Tibial nerve (tissue), 4 donors: ENCODE data around the gene PCDHGA10. TPM values are rescaled to one million over a fixed set of nuclear protein-coding genes. Genes with fewer than 3 reads are reported as not detected.
"Not testable (repeated sequence)": the region's sequence is repeated elsewhere in the genome, so short reads cannot be mapped to it uniquely, and the experiment has no call there.

ENCODE experiments used
- DNase-seq, 2 donors: peaks; one replicate each; pipeline ENCODE4 v3.0.0-alpha.2; 2019; ENCODE audit warnings: low spot score in 2 of 2
- H3K27ac ChIP-seq, 4 donors: fragments of 200-600 bp; sonication (generic) in 3 of 4; one replicate each; pipeline ENCODE4 v1.5.1; 2017 to 2019; ENCODE audit warnings: mild to moderate bottlenecking in 1 of 4
- H3K27me3 ChIP-seq, 2 donors: fragments of 200-600 bp; sonication (generic) in 1 of 2; one replicate each; pipeline versions ENCODE4 v1.5.1 to v1.6.0; 2017 to 2019
- H3K36me3 ChIP-seq, 3 donors: fragments of 200-600 bp; sonication (generic); one replicate each; pipeline ENCODE4 v1.5.1; 2018 to 2019
- H3K4me1 ChIP-seq, 4 donors: fragments of 200-600 bp; sonication (generic) in 3 of 4; one replicate each; pipeline ENCODE4 v1.5.1; 2017 to 2019
- H3K4me3 ChIP-seq, 4 donors: fragments of 200-600 bp; sonication (generic) in 3 of 4; one replicate each; pipeline ENCODE4 v1.5.1; 2017 to 2019; ENCODE audit warnings: mild to moderate bottlenecking in 1 of 4, moderate library complexity in 1 of 4
- H3K9me3 ChIP-seq, 4 donors: fragments of 200-600 bp; sonication (generic) in 3 of 4; one replicate each; pipeline ENCODE4 v1.5.1; 2017 to 2019
- EP300 ChIP-seq, 2 donors: sonication (generic); formaldehyde crosslinking; IDR thresholded peaks; one replicate each; pipeline ENCODE4 v1.6.1; 2017; ENCODE audit warnings: antibody characterized with exemption in 2 of 2, mild to moderate bottlenecking in 1 of 2
- POLR2A ChIP-seq, 2 donors: fragments of 450-650 bp; IDR thresholded peaks; one replicate each; pipeline ENCODE4 v1.6.1; 2017; ENCODE audit warnings: antibody characterized with exemption in 2 of 2, mild to moderate bottlenecking in 2 of 2, moderate library complexity in 2 of 2
- WGBS, 2 donors: methylation state at CpG; one replicate each; pipeline ENCODE4 v1.1.5; 2018; 5-methylcytosine and 5-hydroxymethylcytosine counted together
- total RNA-seq, 4 donors: library from RNA; depleted of rRNA; stranded (reverse); fragments of >200 nt; gene quantifications; one replicate each; pipeline ENCODE4 v1.1.0, GENCODE V29; 2016
- TF ChIP-seq, protein P1 (sequence below), 5 experiments: fragments of 200-600 bp in 3 of 5; fragments of 450-650 bp in 2 of 5; sonication (generic) in 3 of 5; IDR thresholded peaks; one replicate each; pipeline ENCODE4 v1.5.1; 2016 to 2019; ENCODE audit warnings: antibody characterized with exemption in 5 of 5, mild to moderate bottlenecking in 3 of 5, moderate library complexity in 2 of 5

PCDHGA10 gene
- total RNA-seq, 4 donors from 2014 or later = 7.6 to 15.0 (median 10.6) TPM

DNA sequence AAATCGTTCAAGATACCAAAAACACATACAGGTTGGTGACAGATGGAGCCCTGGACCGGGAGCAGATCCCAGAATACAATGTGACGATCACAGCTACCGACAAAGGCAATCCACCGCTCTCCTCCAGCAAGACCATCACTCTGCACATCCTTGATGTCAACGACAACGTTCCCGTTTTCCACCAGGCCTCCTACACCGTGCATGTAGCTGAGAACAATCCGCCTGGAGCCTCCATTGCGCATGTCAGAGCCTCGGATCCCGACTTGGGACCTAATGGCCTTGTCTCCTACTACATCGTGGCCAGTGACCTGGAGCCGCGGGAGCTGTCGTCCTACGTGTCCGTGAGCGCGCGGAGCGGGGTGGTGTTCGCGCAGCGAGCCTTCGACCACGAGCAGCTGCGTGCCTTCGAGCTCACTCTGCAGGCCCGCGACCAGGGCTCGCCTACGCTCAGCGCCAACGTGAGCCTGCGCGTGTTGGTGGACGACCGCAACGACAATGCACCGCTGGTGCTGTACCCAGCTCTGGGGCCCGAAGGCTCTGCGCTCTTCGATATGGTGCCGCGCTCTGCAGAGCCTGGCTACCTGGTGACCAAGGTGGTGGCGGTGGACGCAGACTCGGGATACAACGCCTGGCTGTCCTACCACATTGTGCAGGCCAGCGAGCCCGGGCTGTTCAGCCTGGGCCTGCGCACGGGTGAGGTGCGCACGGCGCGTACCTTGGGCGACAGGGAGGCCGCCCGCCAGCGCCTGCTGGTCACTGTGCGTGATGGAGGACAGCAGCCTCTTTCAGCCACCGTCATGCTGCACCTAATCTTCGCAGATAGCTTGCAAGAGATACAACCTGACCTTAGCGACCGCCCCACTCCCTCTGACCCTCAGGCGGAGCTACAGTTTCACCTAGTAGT is 41.0 kb upstream of the PCDHGA10 start:
- H3K4me1 ChIP-seq = no peaks in the 10 kb centered on the region
- WGBS, 2 donors = 41 to 42% methylated on average over 39 to 58 of the region's 69 CpGs
- TF ChIP-seq POLR2A (IDR thresholded peaks at IDR 0.05) (no peak), EP300 (IDR thresholded peaks at IDR 0.05) (no peak)
- TF ChIP-seq, protein P1, sequence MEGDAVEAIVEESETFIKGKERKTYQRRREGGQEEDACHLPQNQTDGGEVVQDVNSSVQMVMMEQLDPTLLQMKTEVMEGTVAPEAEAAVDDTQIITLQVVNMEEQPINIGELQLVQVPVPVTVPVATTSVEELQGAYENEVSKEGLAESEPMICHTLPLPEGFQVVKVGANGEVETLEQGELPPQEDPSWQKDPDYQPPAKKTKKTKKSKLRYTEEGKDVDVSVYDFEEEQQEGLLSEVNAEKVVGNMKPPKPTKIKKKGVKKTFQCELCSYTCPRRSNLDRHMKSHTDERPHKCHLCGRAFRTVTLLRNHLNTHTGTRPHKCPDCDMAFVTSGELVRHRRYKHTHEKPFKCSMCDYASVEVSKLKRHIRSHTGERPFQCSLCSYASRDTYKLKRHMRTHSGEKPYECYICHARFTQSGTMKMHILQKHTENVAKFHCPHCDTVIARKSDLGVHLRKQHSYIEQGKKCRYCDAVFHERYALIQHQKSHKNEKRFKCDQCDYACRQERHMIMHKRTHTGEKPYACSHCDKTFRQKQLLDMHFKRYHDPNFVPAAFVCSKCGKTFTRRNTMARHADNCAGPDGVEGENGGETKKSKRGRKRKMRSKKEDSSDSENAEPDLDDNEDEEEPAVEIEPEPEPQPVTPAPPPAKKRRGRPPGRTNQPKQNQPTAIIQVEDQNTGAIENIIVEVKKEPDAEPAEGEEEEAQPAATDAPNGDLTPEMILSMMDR (IDR thresholded peaks at IDR 0.05) = no peak
- H3K27ac ChIP-seq = no peak overlapping the region
- no peak overlapping the region for H3K4me3 ChIP-seq
- no peak for DNase-seq
- peaks cover 0 to 99% (median 44%) of the 10 kb centered on the region in 4 donors for H3K9me3 ChIP-seq
- H3K27me3 ChIP-seq = no peaks in the 10 kb centered on the region
- peaks cover 0 to 29% (median 0%) of the 10 kb centered on the region in 3 donors for H3K36me3 ChIP-seq

DNA sequence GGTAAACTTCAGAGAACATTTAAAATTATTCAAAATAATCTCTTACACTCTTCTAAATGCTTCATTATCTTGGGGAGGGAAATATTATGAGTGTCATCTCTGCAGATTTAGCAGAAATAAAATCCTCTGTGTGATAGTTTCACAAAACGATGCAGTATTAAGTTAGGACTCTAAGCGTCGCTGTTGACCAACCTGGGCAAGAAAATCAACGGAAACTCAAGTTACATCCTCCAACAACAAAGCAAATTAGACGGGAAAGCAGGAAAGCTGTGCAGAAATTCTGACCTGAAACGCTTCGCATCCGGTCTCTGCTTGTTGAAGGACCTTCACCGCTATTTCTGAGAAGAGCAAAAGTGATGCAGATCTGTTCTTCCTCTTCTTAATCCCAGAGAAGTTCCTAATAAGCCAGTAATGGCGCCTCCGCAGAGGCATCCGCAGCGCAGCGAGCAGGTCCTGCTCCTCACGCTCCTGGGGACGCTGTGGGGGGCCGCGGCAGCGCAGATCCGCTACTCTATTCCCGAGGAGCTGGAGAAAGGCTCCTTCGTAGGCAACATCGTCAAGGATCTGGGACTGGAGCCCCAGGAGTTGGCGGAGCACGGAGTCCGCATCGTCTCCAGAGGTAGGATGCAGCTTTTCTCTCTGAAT is 39.0 kb upstream of the PCDHGA10 start, which contains the start of gene PCDHGA6:
PCDHGA6 (plus strand) TSS at position 219 of the 645 bp plus-strand sequence; CDS start at position 412, 193 bp downstream.
- Histone ChIP-seq H3K27ac (no peak within 1 kb of the TSS), H3K27me3 (no peaks in the 10 kb centered on the region), H3K4me3 (peak within 1 kb of the TSS in 2 of 4 donors; percentile 3 to 29), H3K4me1 (no peaks in the 10 kb centered on the region), H3K36me3 (peaks cover 0 to 32% (median 0%) of the 10 kb centered on the region in 3 donors), H3K9me3 (peaks cover 0 to 99% (median 49%) of the 10 kb centered on the region in 4 donors)
- 15 to 23% methylated on average over 24 to 27 of the region's 27 CpGs for WGBS, 2 donors
- no peak for DNase-seq
- TF ChIP-seq, protein P1 (IDR thresholded peaks at IDR 0.05) = peak in 1 of 5 experiments; percentile 22
- TF ChIP-seq EP300 (IDR thresholded peaks at IDR 0.05) = no peak
- no peak for TF ChIP-seq POLR2A (IDR thresholded peaks at IDR 0.05)

DNA sequence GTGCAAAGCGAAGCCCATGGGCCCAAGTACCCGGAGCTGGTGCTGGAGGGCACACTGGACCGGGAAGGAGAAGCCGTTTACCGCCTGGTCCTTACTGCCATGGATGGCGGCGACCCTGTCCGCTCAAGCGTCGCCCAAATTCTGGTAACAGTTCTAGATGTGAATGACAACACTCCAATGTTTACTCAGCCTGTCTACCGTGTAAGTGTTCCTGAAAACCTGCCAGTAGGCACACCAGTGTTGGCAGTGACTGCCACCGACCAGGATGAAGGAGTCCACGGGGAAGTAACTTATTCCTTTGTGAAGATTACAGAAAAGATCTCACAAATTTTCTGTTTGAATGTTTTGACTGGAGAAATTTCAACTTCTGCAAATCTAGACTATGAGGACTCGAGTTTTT is 38.2 kb upstream of the PCDHGA10 start:
- H3K9me3 ChIP-seq = peaks cover 0 to 99% (median 51%) of the 10 kb centered on the region in 4 donors
- 58 to 68% methylated on average over 14 of the region's 14 CpGs for WGBS, 2 donors
- H3K4me3 ChIP-seq = no peak overlapping the region
- no peak overlapping the region for H3K27ac ChIP-seq
- TF ChIP-seq, protein P1 (IDR thresholded peaks at IDR 0.05) = no peak
- TF ChIP-seq POLR2A (IDR thresholded peaks at IDR 0.05) (no peak), EP300 (IDR thresholded peaks at IDR 0.05) (no peak)
- DNase-seq = no peak
- no peaks in the 10 kb centered on the region for H3K27me3 ChIP-seq
- no peaks in the 10 kb centered on the region for H3K4me1 ChIP-seq
- peaks cover 0 to 35% (median 0%) of the 10 kb centered on the region in 3 donors for H3K36me3 ChIP-seq

DNA sequence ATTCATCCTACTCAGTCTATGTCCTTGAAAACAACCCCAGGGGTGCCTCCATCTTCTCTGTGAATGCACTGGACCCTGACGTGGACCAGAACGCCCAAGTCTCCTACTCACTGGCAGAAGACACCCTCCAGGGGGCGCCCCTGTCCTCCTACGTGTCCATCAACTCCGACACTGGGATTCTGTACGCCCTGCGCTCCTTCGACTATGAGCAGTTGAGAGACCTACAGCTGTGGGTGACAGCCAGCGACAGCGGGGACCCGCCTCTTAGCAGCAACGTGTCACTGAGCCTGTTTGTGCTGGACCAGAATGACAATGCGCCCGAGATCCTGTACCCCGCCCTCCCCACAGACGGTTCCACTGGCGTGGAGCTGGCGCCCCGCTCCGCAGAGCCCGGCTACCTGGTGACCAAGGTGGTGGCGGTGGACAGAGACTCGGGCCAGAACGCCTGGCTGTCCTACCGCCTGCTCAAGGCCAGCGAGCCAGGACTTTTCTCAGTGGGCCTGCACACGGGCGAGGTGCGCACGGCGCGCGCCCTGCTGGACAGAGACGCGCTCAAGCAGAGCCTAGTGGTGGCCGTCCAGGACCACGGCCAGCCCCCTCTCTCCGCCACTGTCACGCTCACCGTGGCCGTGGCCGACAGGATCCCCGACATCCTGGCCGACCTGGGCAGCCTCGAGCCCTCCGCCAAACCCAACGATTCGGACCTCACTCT is 37.2 kb upstream of the PCDHGA10 start:
- WGBS, 2 donors = 38 to 63% methylated on average over 12 to 37 of the region's 48 CpGs
- not testable (repeated sequence) for DNase-seq, H3K4me1 ChIP-seq, H3K4me3 ChIP-seq, H3K27me3 ChIP-seq, H3K27ac ChIP-seq
- peaks cover 0 to 31% (median 0%) of the 10 kb centered on the region in 3 donors for H3K36me3 ChIP-seq
- H3K9me3 ChIP-seq = peaks cover 0 to 99% (median 48%) of the 10 kb centered on the region in 4 donors
